ENCODE data around the gene TSPAN18. TPM values are rescaled to one million over a fixed set of nuclear protein-coding genes. Genes with fewer than 3 reads are reported as not detected.

Gene TSPAN18
- total RNA-seq, 2 experiments from 2014 or later, result 7.5 to 8.7 TPM

- Mint-ChIP-seq H3K9me3 (ENCODE audit: insufficient read depth) (no peaks in the 10 kb centered on the region), H3K4me3 (no peak overlapping the region), H3K27ac (no peak overlapping the region), H3K27me3 (ENCODE audit: low read depth) (peaks cover 2% of the 10 kb centered on the region), H3K36me3 (ENCODE audit: low read depth) (no peaks in the 10 kb centered on the region), H3K4me1 (ENCODE audit: low read depth) (no peaks in the 10 kb centered on the region)
- ChIA-PET POLR2A (no interaction called here), CTCF (interaction anchor here (0.7 to 4.6 kb wide), 15 partner anchors 10 to 220 kb away, joined by 3 to 28 read pairs (median 7); no protein-coding TSS in a partner anchor)
- DNase-seq (no peak), ATAC-seq (no peak)
Measured at GRCh38 chr11:44776551-44777208, 49.9 kb downstream of the TSPAN18 start.

- Mint-ChIP-seq H3K4me1 (ENCODE audit: low read depth) (no peaks in the 10 kb centered on the region), H3K36me3 (ENCODE audit: low read depth) (no peaks in the 10 kb centered on the region), H3K4me3 (no peak overlapping the region), H3K9me3 (ENCODE audit: insufficient read depth) (no peaks in the 10 kb centered on the region), H3K27me3 (ENCODE audit: low read depth) (peaks cover 2% of the 10 kb centered on the region), H3K27ac (no peak overlapping the region)
- ChIA-PET CTCF (interaction anchor here (1.8 to 4.6 kb wide), 6 partner anchors 11 to 221 kb away, joined by 5 to 28 read pairs (median 13); no protein-coding TSS in a partner anchor), POLR2A (no interaction called here)
- DNase-seq (no peak), ATAC-seq (no peak)
Measured at GRCh38 chr11:44777209-44778194, 50.7 kb downstream of the TSPAN18 start.

GRCh38 chr11:44778195-44779100, 51.7 kb downstream of the TSPAN18 start:
- no peaks in the 10 kb centered on the region for H3K36me3 Mint-ChIP-seq (ENCODE audit: low read depth)
- peaks cover 2% of the 10 kb centered on the region for H3K27me3 Mint-ChIP-seq (ENCODE audit: low read depth)
- DNase-seq (no peak), ATAC-seq (no peak)
- ChIA-PET POLR2A (no interaction called here), CTCF (interaction anchor here (4.6 kb wide), 1 partner anchor 222 kb away, joined by 28 read pairs; no protein-coding TSS in a partner anchor)
- no peaks in the 10 kb centered on the region for H3K4me1 Mint-ChIP-seq (ENCODE audit: low read depth)
- H3K27ac Mint-ChIP-seq, result no peak overlapping the region
- H3K9me3 Mint-ChIP-seq (ENCODE audit: insufficient read depth), result no peaks in the 10 kb centered on the region
- no peak overlapping the region for H3K4me3 Mint-ChIP-seq

GRCh38 chr11:44779736-44780520, 53.2 kb downstream of the TSPAN18 start:
- CTCF ChIA-PET, result no interaction called here
- H3K9me3 Mint-ChIP-seq (ENCODE audit: insufficient read depth), result no peaks in the 10 kb centered on the region
- H3K27me3 Mint-ChIP-seq (ENCODE audit: low read depth), result peaks cover 2% of the 10 kb centered on the region
- POLR2A ChIA-PET, result no interaction called here
- H3K36me3 Mint-ChIP-seq (ENCODE audit: low read depth), result no peaks in the 10 kb centered on the region
- no peak overlapping the region for H3K27ac Mint-ChIP-seq
- no peak overlapping the region for H3K4me3 Mint-ChIP-seq
- no peak for ATAC-seq
- no peak for DNase-seq
- H3K4me1 Mint-ChIP-seq (ENCODE audit: low read depth), result no peaks in the 10 kb centered on the region

- no peak overlapping the region for H3K27ac Mint-ChIP-seq
- H3K4me1 Mint-ChIP-seq (ENCODE audit: low read depth), result no peaks in the 10 kb centered on the region
- no peaks in the 10 kb centered on the region for H3K27me3 Mint-ChIP-seq (ENCODE audit: low read depth)
- no peak for ATAC-seq
- CTCF ChIA-PET, result no interaction called here
- POLR2A ChIA-PET, result no interaction called here
- no peaks in the 10 kb centered on the region for H3K9me3 Mint-ChIP-seq (ENCODE audit: insufficient read depth)
- no peaks in the 10 kb centered on the region for H3K36me3 Mint-ChIP-seq (ENCODE audit: low read depth)
- no peak for DNase-seq
- no peak overlapping the region for H3K4me3 Mint-ChIP-seq
Measured at GRCh38 chr11:44780940-44781631, 54.3 kb downstream of the TSPAN18 start.

- POLR2A ChIA-PET, result no interaction called here
Measured at GRCh38 chr11:44781655-44782054, 54.9 kb downstream of the TSPAN18 start.

GRCh38 chr11:44782478-44782877, 55.7 kb downstream of the TSPAN18 start:
- POLR2A ChIA-PET, result no interaction called here
- H3K36me3 Mint-ChIP-seq (ENCODE audit: low read depth), result no peaks in the 10 kb centered on the region
- no peaks in the 10 kb centered on the region for H3K4me1 Mint-ChIP-seq (ENCODE audit: low read depth)
- no peak overlapping the region for H3K4me3 Mint-ChIP-seq
- CTCF ChIA-PET, result no interaction called here
- no peaks in the 10 kb centered on the region for H3K27me3 Mint-ChIP-seq (ENCODE audit: low read depth)
- no peak overlapping the region for H3K27ac Mint-ChIP-seq
- ATAC-seq (no peak), DNase-seq (no peak)
- no peaks in the 10 kb centered on the region for H3K9me3 Mint-ChIP-seq (ENCODE audit: insufficient read depth)

More at GRCh38 chr11:44781655-44782054, 54.9 kb downstream of the TSPAN18 start:
- Mint-ChIP-seq H3K27ac (no peak overlapping the region), H3K9me3 (ENCODE audit: insufficient read depth) (no peaks in the 10 kb centered on the region), H3K36me3 (ENCODE audit: low read depth) (no peaks in the 10 kb centered on the region), H3K4me1 (ENCODE audit: low read depth) (no peaks in the 10 kb centered on the region), H3K27me3 (ENCODE audit: low read depth) (no peaks in the 10 kb centered on the region), H3K4me3 (no peak overlapping the region)
- DNase-seq, result no peak
- ATAC-seq, result no peak
- CTCF ChIA-PET, result no interaction called here

GRCh38 chr11:44784436-44784760, 57.6 kb downstream of the TSPAN18 start:
- Mint-ChIP-seq H3K27ac (no peak overlapping the region), H3K4me1 (ENCODE audit: low read depth) (no peaks in the 10 kb centered on the region), H3K9me3 (ENCODE audit: insufficient read depth) (no peaks in the 10 kb centered on the region), H3K4me3 (no peak overlapping the region), H3K27me3 (ENCODE audit: low read depth) (no peaks in the 10 kb centered on the region), H3K36me3 (ENCODE audit: low read depth) (no peaks in the 10 kb centered on the region)
- DNase-seq (no peak), ATAC-seq (no peak)
- ChIA-PET POLR2A (no interaction called here), CTCF (no interaction called here)

- Mint-ChIP-seq H3K9me3 (ENCODE audit: insufficient read depth) (no peaks in the 10 kb centered on the region), H3K4me1 (ENCODE audit: low read depth) (no peaks in the 10 kb centered on the region), H3K4me3 (no peak overlapping the region), H3K27ac (no peak overlapping the region), H3K36me3 (ENCODE audit: low read depth) (no peaks in the 10 kb centered on the region), H3K27me3 (ENCODE audit: low read depth) (no peaks in the 10 kb centered on the region)
- CTCF ChIA-PET, result no interaction called here
- DNase-seq, result no peak
- POLR2A ChIA-PET, result no interaction called here
- ATAC-seq, result no peak
Measured at GRCh38 chr11:44784851-44785250, 58.1 kb downstream of the TSPAN18 start.

GRCh38 chr11:44785856-44786607, 59.3 kb downstream of the TSPAN18 start:
- CTCF ChIA-PET, result interaction anchor here (1.0 to 1.4 kb wide), 2 partner anchors 10 to 12 kb away, joined by 3 read pairs; no protein-coding TSS in a partner anchor
- H3K9me3 Mint-ChIP-seq (ENCODE audit: insufficient read depth), result no peaks in the 10 kb centered on the region

More at GRCh38 chr11:44785856-44786607, 59.3 kb downstream of the TSPAN18 start:
- Mint-ChIP-seq H3K27ac (no peak overlapping the region), H3K27me3 (ENCODE audit: low read depth) (peaks cover 5% of the 10 kb centered on the region), H3K4me3 (no peak overlapping the region), H3K36me3 (ENCODE audit: low read depth) (no peaks in the 10 kb centered on the region), H3K4me1 (ENCODE audit: low read depth) (no peaks in the 10 kb centered on the region)
- no peak for ATAC-seq
- POLR2A ChIA-PET, result no interaction called here
- DNase-seq, result no peak

Measured in activated CD8-positive, alpha-beta T cell treated with anti-CD3 and anti-CD28 coated beads, Interleukin-2, amount 10 ng/mL, durations not matched to agents 7 days and 5 days (primary cell).